Fibroblast of skin of right quadriceps (primary cell): ENCODE measurements around the gene MBTPS1.

Source experiments
- DNase-seq: peaks from one replicate; pipeline ENCODE4 v3.0.0-alpha.2; 2013

Gene MBTPS1

DNA sequence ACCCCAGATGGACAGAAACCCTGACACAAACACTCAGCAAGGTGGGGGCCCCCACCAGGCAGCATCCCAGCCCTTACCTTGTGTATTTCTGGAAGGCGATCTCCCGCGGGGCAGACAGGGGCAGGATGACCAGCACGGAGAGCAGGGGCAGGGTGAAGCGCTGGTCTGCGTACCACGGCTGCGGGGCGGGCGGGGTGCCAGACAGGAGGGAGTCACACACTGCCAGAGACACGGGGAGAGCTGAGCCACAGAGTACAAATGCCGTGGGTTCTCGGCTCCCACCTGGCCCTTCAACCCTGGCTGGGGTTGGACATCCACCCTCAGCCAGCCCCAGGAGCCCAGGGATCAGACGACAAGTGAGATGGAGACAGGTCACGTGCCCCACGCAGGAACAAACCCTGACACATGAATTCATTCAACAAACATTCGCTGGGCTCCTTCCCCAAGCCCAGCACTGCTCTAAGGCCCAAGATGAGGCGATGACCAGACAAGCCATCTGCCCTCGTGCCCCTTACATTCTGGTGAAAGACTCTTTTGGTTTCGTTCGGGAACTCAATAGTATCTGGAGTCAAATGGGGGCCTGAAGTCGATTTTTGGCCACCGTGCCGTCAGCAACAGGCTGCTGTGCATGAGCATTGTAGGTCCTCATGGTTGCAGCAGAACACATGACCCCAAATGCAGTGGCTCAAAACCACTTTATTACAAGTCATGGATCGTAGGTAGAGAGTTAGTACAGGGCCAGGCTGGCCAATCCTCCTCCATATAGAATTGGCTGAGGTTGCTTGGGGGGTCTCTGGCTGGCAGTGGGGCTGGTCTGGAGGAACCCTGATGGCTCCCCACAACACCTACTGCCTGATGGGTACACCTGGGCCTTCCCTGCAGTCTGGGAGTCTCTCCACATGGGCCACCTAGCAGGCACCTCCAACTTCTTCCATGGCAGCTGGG lies 83.2 kb downstream of the MBTPS1 start:
- DNase-seq = no peak

GRCh38 chr16:84032458-84033178 lies 84.1 kb downstream of the MBTPS1 start:
- no peak for DNase-seq

DNA sequence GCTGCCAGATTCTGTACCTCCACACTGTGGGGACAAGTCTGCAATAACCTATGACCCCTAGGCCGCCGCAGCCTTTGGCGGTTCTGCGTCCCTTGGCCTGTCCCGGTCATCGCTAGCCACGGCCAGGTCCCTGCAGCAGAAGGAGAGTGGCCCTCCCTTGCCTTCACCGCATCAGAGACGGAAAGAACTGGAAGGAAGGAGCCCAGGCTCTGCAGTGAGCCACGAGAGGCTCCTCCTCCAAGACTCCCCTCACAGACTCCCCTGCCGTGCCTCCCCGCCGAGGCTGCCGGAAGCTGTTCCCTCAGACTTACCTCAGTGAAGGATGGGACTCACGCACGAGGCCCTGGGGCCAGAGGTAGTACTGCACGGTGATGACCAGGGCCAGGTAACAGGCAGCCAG lies 85.2 kb downstream of the MBTPS1 start:
- no peak for DNase-seq

GRCh38 chr16:84029297-84030047 lies 87.3 kb downstream of the MBTPS1 start:
- DNase-seq = no peak

- DNase-seq = no peak
These were observed 89.1 kb downstream of the MBTPS1 start for GRCh38 chr16:84027625-84028024.

GRCh38 chr16:84026606-84027005 lies 90.1 kb downstream of the MBTPS1 start:
- no peak for DNase-seq

GRCh38 chr16:84024854-84025253 lies 91.9 kb downstream of the MBTPS1 start:
- DNase-seq = peak; percentile 27

GRCh38 chr16:84022644-84023043 lies 94.1 kb downstream of the MBTPS1 start:
- no peak for DNase-seq

- no peak for DNase-seq
These were observed 95.3 kb downstream of the MBTPS1 start for GRCh38 chr16:84021488-84021887.

DNA sequence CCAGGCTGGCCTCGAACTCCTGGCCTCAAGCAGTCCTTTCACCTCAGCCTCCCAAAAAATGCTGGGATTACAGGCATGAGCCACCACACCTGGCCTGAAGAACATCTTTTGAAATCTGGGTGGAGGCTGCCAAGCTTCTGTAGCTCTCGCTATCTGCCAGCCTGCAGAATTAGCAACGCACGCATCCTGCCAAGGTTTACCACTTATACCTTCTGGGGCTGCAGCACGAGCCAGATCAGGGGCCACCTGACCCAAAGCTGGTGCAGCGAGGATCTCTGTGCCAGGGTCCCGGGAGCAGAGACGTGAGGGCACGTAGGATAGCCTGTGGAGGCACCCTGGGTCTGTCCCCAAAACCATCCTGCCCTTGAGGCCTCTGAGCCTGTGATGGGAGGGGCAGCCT lies 96.4 kb downstream of the MBTPS1 start:
- no peak for DNase-seq

GRCh38 chr16:84018710-84019109 lies 98.0 kb downstream of the MBTPS1 start:
- DNase-seq = no peak

- no peak for DNase-seq
These were observed 100.3 kb downstream of the MBTPS1 start for GRCh38 chr16:84016477-84016876.

- no peak for DNase-seq
These were observed 101.3 kb downstream of the MBTPS1 start for GRCh38 chr16:84015399-84015798.

GRCh38 chr16:84014570-84015327 lies 102.0 kb downstream of the MBTPS1 start:
- DNase-seq = no peak

DNA sequence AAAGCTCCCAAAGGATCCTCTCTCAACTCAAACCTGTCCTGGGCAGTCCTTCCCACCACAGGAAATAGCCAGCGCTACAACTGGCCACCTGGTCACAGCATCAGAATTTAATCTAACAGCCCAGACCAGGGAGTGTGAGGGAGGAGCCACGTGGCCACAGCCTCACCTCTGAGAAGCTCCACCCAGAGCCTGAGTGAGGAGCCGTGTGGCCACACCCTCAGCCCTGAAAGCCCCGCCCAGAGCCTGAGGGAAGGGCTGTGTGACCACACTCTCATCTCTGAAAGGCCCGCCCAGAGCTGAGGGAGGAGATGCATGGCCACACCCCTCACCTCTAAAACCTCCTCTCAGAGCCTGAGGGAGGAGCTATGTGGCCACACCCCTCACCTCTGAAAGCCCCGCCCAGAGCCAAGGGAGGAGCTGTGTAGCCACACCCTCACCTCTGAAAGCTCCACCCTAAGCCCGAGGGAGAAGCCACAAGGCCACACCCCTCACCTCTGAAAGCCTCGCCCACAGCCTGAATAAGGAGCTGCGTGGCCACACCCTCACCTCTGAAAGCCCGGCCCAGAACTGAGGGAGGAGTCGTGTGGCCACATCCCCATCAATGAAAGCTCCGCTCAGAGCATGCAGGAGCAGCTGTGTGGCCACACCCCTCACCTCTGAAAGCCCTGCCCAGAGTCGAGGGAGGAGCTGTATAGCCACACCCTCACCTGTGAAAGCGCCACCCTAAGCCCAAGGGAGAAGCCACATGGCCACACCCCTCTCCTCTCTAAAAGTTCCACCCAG lies 102.8 kb downstream of the MBTPS1 start:
- peak; percentile 41 for DNase-seq

DNA sequence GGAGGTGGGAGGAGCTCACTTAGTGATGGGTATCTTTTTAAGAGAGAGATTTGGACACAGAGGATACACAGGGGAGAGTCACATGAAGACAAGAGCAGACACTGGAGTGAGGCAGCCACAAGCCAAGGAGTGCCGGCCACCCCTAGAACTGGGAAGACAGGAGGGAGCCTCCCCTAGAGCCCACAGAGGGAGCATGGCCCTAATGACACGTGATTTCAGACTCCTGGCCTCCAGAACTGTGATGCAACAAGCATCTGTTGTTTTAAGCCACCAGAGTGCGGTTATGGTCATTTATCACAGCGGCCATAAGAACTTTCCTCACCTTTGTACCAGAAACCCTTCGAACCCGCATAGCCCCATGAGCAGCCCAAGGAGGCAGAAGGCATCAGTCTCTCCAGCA lies 107.5 kb downstream of the MBTPS1 start:
- DNase-seq = no peak

- DNase-seq = no peak
These were observed 108.8 kb downstream of the MBTPS1 start for GRCh38 chr16:84007965-84008364.

DNA sequence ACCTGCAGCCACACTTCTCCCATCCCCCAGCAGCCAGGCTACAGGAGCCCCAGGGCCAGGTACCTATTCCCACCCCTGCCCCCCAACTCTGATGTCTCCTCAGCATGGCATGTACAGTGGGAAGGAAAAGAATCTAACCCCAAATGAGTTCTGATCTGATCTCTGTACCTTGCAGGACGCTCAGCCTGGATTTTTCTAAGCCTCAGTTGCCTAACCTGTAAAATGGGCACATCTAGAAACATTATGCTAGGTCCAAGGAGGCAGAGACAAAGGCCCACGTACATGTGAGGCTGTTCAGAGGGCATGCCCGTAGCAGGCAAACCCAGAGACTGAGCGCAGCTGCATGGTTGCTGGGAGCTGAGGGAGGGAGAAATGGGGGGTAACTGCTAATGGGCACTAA lies 109.2 kb downstream of the MBTPS1 start:
- DNase-seq = no peak

GRCh38 chr16:84005391-84005790 lies 111.4 kb downstream of the MBTPS1 start:
- no peak for DNase-seq

DNA sequence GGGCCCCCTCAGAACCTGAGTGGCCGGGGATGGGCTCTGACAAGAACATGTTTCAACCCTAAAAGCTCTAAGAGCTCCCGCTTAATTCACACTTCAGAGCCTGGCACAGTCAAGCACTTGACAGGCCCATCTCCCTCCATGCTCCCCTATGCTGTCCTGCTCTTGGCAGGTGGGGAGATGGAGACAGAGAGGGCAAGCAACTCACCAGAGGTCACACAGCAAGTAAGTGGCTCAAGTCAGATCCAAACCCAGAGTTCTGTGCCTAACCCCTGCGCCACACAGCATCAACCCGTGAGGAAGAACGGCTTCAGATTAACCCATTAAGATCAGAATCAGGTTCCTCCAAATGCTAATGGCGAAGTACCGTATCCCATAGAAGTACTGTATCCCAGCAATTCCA lies 112.3 kb downstream of the MBTPS1 start:
- no peak for DNase-seq
